Mesenchymal stem cell (in vitro differentiated cells and primary cell): ENCODE results near the gene PTS.

ENCODE experiments used
- DNase-seq: peaks from one replicate; pipeline ENCODE4 v3.0.0-alpha.2; 2013
- H2AFZ ChIP-seq: one replicate; pipeline ENCODE4 v1.6.1; 2013; ENCODE audit warnings: low read depth, mild to moderate bottlenecking, control low read depth, inconsistent platforms, low read length, moderate library complexity
- H2AK5ac ChIP-seq: 2 replicates; pipeline ENCODE4 v1.6.1; 2013; ENCODE audit warnings: low read length, moderate library complexity, mild to moderate bottlenecking, inconsistent platforms; ENCODE audit not compliant: severe bottlenecking
- H2BK120ac ChIP-seq: one replicate; pipeline ENCODE4 v1.6.1; 2013; ENCODE audit warnings: low read depth, mild to moderate bottlenecking, inconsistent platforms, low read length, moderate library complexity
- H2BK12ac ChIP-seq, 2 experiments: one replicate each; pipeline ENCODE4 v1.6.1; 2013; ENCODE audit warnings: inconsistent platforms in 2 of 2, low read length in 2 of 2, mild to moderate bottlenecking in 2 of 2, moderate library complexity in 2 of 2, control low read depth in 1 of 2
- H2BK15ac ChIP-seq: one replicate; pipeline ENCODE4 v1.6.1; 2013; ENCODE audit warnings: mild to moderate bottlenecking, low read depth, inconsistent platforms; ENCODE audit not compliant: poor library complexity, severe bottlenecking
- H2BK5ac ChIP-seq: 2 replicates; pipeline ENCODE4 v1.6.1; 2013; ENCODE audit warnings: low read depth, mild to moderate bottlenecking, low read length, control low read depth, inconsistent platforms; ENCODE audit not compliant: poor library complexity, severe bottlenecking
- H3K14ac ChIP-seq, 2 experiments: one replicate each; pipeline ENCODE4 v1.6.1; 2013; ENCODE audit warnings: inconsistent platforms in 2 of 2, low read length in 2 of 2, control low read depth in 1 of 2, mild to moderate bottlenecking in 1 of 2, moderate library complexity in 1 of 2
- H3K18ac ChIP-seq, 2 experiments: one replicate each; pipeline ENCODE4 v1.6.1; 2013; ENCODE audit warnings: inconsistent platforms in 2 of 2, low read length in 2 of 2, control low read depth in 1 of 2, low read depth in 1 of 2, mild to moderate bottlenecking in 1 of 2
- H3K23ac ChIP-seq, 2 experiments: one replicate each; pipeline ENCODE4 v1.6.1; 2013; ENCODE audit warnings: inconsistent platforms in 2 of 2, low read length in 2 of 2, mild to moderate bottlenecking in 2 of 2, moderate library complexity in 2 of 2, control low read depth in 1 of 2
- H3K27ac ChIP-seq: 2 replicates; pipeline ENCODE4 v1.5.1; 2013; ENCODE audit warnings: mild to moderate bottlenecking, moderate library complexity, low read length, control low read depth, inconsistent platforms; ENCODE audit not compliant: poor library complexity, severe bottlenecking
- H3K27me3 ChIP-seq, 2 experiments: 2 replicates each; pipeline versions ENCODE4 v1.6.1 to v1.7.0; 2013; ENCODE audit warnings: low read length in 2 of 2, mild to moderate bottlenecking in 2 of 2, moderate library complexity in 2 of 2, control low read depth in 1 of 2, inconsistent platforms in 1 of 2; ENCODE audit not compliant: control insufficient read depth in 1 of 2, insufficient read depth in 1 of 2
- H3K36me3 ChIP-seq, 2 experiments: 2 replicates each; pipeline versions ENCODE4 v1.6.1 to v1.7.0; 2013; ENCODE audit warnings: low read length in 2 of 2, control low read depth in 1 of 2, inconsistent platforms in 1 of 2, low read depth in 1 of 2, mild to moderate bottlenecking in 1 of 2; ENCODE audit not compliant: insufficient read depth in 2 of 2, control insufficient read depth in 1 of 2
- H3K4ac ChIP-seq, 2 experiments: one replicate each; pipeline ENCODE4 v1.6.1; 2013; ENCODE audit warnings: inconsistent platforms in 2 of 2, low read length in 2 of 2, mild to moderate bottlenecking in 2 of 2, moderate library complexity in 2 of 2, control low read depth in 1 of 2, low read depth in 1 of 2
- H3K4me1 ChIP-seq: 2 replicates; pipeline ENCODE4 v1.6.1; 2013; ENCODE audit warnings: low read depth, low read length, control low read depth; ENCODE audit not compliant: control insufficient read depth, insufficient read depth
- H3K4me2 ChIP-seq: 2 replicates; pipeline ENCODE4 v1.6.1; 2013; ENCODE audit warnings: low read length, mild to moderate bottlenecking, inconsistent platforms; ENCODE audit not compliant: poor library complexity, severe bottlenecking
- H3K4me3 ChIP-seq, 2 experiments: 2 replicates each; pipeline versions ENCODE4 v1.5.1 to v1.7.0; 2013; ENCODE audit warnings: low read length in 2 of 2, mild to moderate bottlenecking in 2 of 2, control low read depth in 1 of 2, low read depth in 1 of 2; ENCODE audit not compliant: insufficient read depth in 1 of 2
- H3K79me1 ChIP-seq: replicated peaks from 2 replicates; pipeline ENCODE4 v1.6.1; 2013; ENCODE audit warnings: mild to moderate bottlenecking, control low read depth, low read length, inconsistent platforms; ENCODE audit not compliant: poor library complexity, severe bottlenecking
- H3K9ac ChIP-seq: 2 replicates; pipeline ENCODE4 v1.7.0; 2013; ENCODE audit warnings: mild to moderate bottlenecking, low read length, moderate library complexity
- H3K9me3 ChIP-seq: 2 replicates; pipeline ENCODE4 v1.7.0; 2013; ENCODE audit warnings: mild to moderate bottlenecking, low read length; ENCODE audit not compliant: control insufficient read depth
- H4K8ac ChIP-seq: one replicate; pipeline ENCODE4 v1.6.1; 2013; ENCODE audit warnings: inconsistent platforms, mild to moderate bottlenecking, low read length, moderate library complexity
- H4K91ac ChIP-seq: one replicate; pipeline ENCODE4 v1.6.1; 2013; ENCODE audit warnings: mild to moderate bottlenecking, low read length, inconsistent platforms
- WGBS: methylation state at CpG from one replicate; pipeline ENCODE4 v1.1.7; 2013; ENCODE audit warnings: mixed read lengths; 5-methylcytosine and 5-hydroxymethylcytosine counted together

PTS gene

DNA sequence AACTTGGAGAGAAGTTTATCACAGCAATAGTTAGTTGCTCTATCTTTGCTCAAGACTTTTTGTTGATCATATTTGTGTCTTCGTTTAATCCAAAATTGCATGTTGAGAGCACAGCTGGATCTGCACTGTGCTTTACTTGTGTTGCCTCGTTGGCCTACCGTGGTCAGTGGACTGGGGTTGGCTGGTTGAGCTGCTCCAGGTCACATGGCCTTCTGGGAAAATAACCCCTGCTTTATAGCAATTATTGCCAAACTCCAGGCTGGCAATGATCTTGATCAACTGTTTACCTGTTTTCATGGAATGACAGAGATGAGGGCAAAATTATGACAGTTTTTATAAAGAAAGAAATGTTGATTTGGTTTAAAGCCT, 40.2 kb downstream of the PTS start:
- Histone ChIP-seq H3K18ac (peak overlapping the region; percentile 17 to 28), H3K9ac (no peak overlapping the region), H2AFZ (no peak overlapping the region), H3K27ac (no peak overlapping the region), H3K27me3 (no peaks in the 10 kb centered on the region), H4K91ac (peak overlapping the region; percentile 94), H3K36me3 (no peaks in the 10 kb centered on the region), H3K4ac (no peak overlapping the region), H3K14ac (no peak overlapping the region), H2BK5ac (no peak overlapping the region), H2BK15ac (no peak overlapping the region), H2BK12ac (peak overlapping the region in 1 of 2 experiments; percentile 87), H3K79me1 (no peaks in the 10 kb centered on the region), H3K4me3 (no peak overlapping the region), H4K8ac (peak overlapping the region; percentile 60), H3K23ac (no peak overlapping the region), H3K9me3 (no peaks in the 10 kb centered on the region), H3K4me2 (no peak overlapping the region), H2BK120ac (no peak overlapping the region), H2AK5ac (no peak overlapping the region), H3K4me1 (peaks cover 4% of the 10 kb centered on the region)
- no peak for DNase-seq
- WGBS, result 72% methylated on average over 3 of the region's 3 CpGs

DNA sequence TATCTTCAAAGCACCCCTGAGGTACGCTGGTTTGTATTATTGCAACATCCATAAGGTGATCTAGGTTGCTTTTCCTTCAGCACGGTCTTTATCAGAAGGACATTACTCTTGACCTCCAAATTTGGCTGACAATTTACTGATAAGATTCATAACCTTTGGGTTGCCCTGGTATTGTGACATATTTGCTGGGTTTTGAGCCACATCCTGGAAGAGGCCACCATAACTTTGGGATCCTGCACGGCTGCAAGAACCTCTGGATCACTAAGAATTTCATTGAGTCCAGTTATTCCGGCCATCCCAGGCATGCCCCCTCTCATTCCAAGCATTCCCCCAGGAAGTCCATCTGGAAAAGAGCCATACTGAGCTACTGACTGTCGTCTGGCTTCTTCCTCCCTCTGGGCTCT, 41.0 kb downstream of the PTS start:
- Histone ChIP-seq H2BK120ac (no peak overlapping the region), H3K4me1 (peaks cover 4% of the 10 kb centered on the region), H2BK12ac (no peak overlapping the region), H2BK15ac (no peak overlapping the region), H2BK5ac (no peak overlapping the region), H3K4ac (no peak overlapping the region), H2AK5ac (no peak overlapping the region), H3K23ac (no peak overlapping the region), H3K4me3 (no peak overlapping the region), H4K8ac (no peak overlapping the region), H3K18ac (no peak overlapping the region), H4K91ac (no peak overlapping the region), H3K9me3 (no peaks in the 10 kb centered on the region), H3K79me1 (no peaks in the 10 kb centered on the region), H3K4me2 (no peak overlapping the region), H2AFZ (no peak overlapping the region), H3K27me3 (no peaks in the 10 kb centered on the region), H3K9ac (no peak overlapping the region), H3K27ac (no peak overlapping the region), H3K14ac (no peak overlapping the region), H3K36me3 (no peaks in the 10 kb centered on the region)
- WGBS, result 41% methylated on average over 5 of the region's 5 CpGs
- DNase-seq, result no peak

GRCh38 chr11:112268406-112268805, 42.2 kb downstream of the PTS start:
- no peak overlapping the region for H2BK5ac ChIP-seq
- no peaks in the 10 kb centered on the region for H3K9me3 ChIP-seq
- no peak overlapping the region for H3K18ac ChIP-seq
- DNase-seq, result no peak
- no peak overlapping the region for H3K4ac ChIP-seq
- H3K23ac ChIP-seq, result no peak overlapping the region
- H3K4me3 ChIP-seq, result no peak overlapping the region
- no peaks in the 10 kb centered on the region for H3K79me1 ChIP-seq
- no peaks in the 10 kb centered on the region for H3K27me3 ChIP-seq
- H2BK12ac ChIP-seq, result no peak overlapping the region
- no peak overlapping the region for H3K27ac ChIP-seq
- no peaks in the 10 kb centered on the region for H3K36me3 ChIP-seq
- 87% methylated on average over 3 of the region's 5 CpGs for WGBS
- peaks cover 4% of the 10 kb centered on the region for H3K4me1 ChIP-seq
- no peak overlapping the region for H2BK120ac ChIP-seq
- no peak overlapping the region for H2AFZ ChIP-seq
- no peak overlapping the region for H4K91ac ChIP-seq
- H2AK5ac ChIP-seq, result no peak overlapping the region
- no peak overlapping the region for H4K8ac ChIP-seq
- no peak overlapping the region for H3K14ac ChIP-seq
- H3K4me2 ChIP-seq, result no peak overlapping the region
- H3K9ac ChIP-seq, result no peak overlapping the region
- no peak overlapping the region for H2BK15ac ChIP-seq

GRCh38 chr11:112269139-112269538, 42.9 kb downstream of the PTS start:
- Histone ChIP-seq H2BK5ac (no peak overlapping the region), H2AK5ac (no peak overlapping the region), H3K23ac (no peak overlapping the region), H4K91ac (no peak overlapping the region), H3K9me3 (no peaks in the 10 kb centered on the region), H3K27ac (no peak overlapping the region), H2AFZ (no peak overlapping the region), H3K9ac (no peak overlapping the region), H3K18ac (no peak overlapping the region), H2BK15ac (no peak overlapping the region), H2BK12ac (no peak overlapping the region), H2BK120ac (no peak overlapping the region), H3K27me3 (no peaks in the 10 kb centered on the region), H3K36me3 (no peaks in the 10 kb centered on the region), H3K4me1 (peaks cover 4% of the 10 kb centered on the region), H3K14ac (no peak overlapping the region), H3K4me3 (no peak overlapping the region), H3K79me1 (no peaks in the 10 kb centered on the region), H4K8ac (no peak overlapping the region), H3K4me2 (no peak overlapping the region), H3K4ac (no peak overlapping the region)
- DNase-seq, result no peak
- 79% methylated on average over 6 of the region's 6 CpGs for WGBS
